Keratinocyte (primary cell): ENCODE data around the gene ARIH1. TPM values are rescaled to one million over a fixed set of nuclear protein-coding genes. Genes with fewer than 3 reads are reported as not detected.
"Not testable (repeated sequence)": the region's sequence is repeated elsewhere in the genome, so short reads cannot be mapped to it uniquely, and the experiment has no call there.

ENCODE experiments used
- DNase-seq: peaks from one replicate; pipeline ENCODE4 v3.0.0-alpha.2; 2011; ENCODE audit warnings: low read depth, missing footprints, low spot score
- FAIRE-seq: peaks from 2 replicates; lab custom pipeline; 2011; peaks lifted over from hg19 to GRCh38; lab: Jason Lieb, UNC
- H2AFZ ChIP-seq: 2 replicates; pipeline ENCODE4 v1.6.0; 2012; ENCODE audit warnings: low read length, control low read depth, inconsistent platforms; ENCODE audit not compliant: control insufficient read depth
- H3K27ac ChIP-seq: 2 replicates; pipeline ENCODE4 v1.5.1; 2011; ENCODE audit warnings: low read length; ENCODE audit not compliant: control insufficient read depth, insufficient read depth
- H3K27me3 ChIP-seq: 3 replicates; pipeline ENCODE4 v1.6.0; 2011; ENCODE audit warnings: low read length; ENCODE audit not compliant: control insufficient read depth, insufficient read depth; ENCODE audit errors: extremely low read depth
- H3K36me3 ChIP-seq, 2 experiments: 2 replicates in 1 of 2; 3 replicates in 1 of 2; pipeline ENCODE4 v1.5.1; 2011; ENCODE audit warnings: low read length in 2 of 2, mild to moderate bottlenecking in 1 of 2; ENCODE audit not compliant: control insufficient read depth in 2 of 2, insufficient read depth in 2 of 2; ENCODE audit errors: extremely low read depth in 1 of 2
- H3K4me1 ChIP-seq: 3 replicates; pipeline ENCODE4 v1.5.1; 2011; ENCODE audit warnings: low read length; ENCODE audit not compliant: control insufficient read depth, insufficient read depth; ENCODE audit errors: extremely low read depth
- H3K4me2 ChIP-seq: 3 replicates; pipeline ENCODE4 v1.6.0; 2011; ENCODE audit warnings: low read depth, low read length; ENCODE audit not compliant: control insufficient read depth, insufficient read depth; ENCODE audit errors: extremely low read depth
- H3K4me3 ChIP-seq, 3 experiments: fragments of 200-600 bp in 1 of 3; sonication (generic) in 1 of 3; 2 replicates in 2 of 3; 3 replicates in 1 of 3; pipeline ENCODE4 v1.5.1; 2011 to 2016; ENCODE audit warnings: low read length in 3 of 3, mild to moderate bottlenecking in 3 of 3, control low read depth in 2 of 3, inconsistent platforms in 1 of 3, low read depth in 1 of 3, mixed read lengths in 1 of 3, mixed run types in 1 of 3, moderate library complexity in 1 of 3; ENCODE audit not compliant: control insufficient read depth in 2 of 3, insufficient read depth in 2 of 3; ENCODE audit errors: extremely low read depth in 1 of 3
- H3K79me2 ChIP-seq: 2 replicates; pipeline ENCODE4 v1.6.0; 2012; ENCODE audit warnings: low read length; ENCODE audit not compliant: control insufficient read depth, insufficient read depth
- H3K9ac ChIP-seq: 3 replicates; pipeline ENCODE4 v1.6.0; 2011; ENCODE audit warnings: low read length; ENCODE audit not compliant: control insufficient read depth, insufficient read depth; ENCODE audit errors: extremely low read depth
- H3K9me1 ChIP-seq: 3 replicates; pipeline ENCODE4 v1.6.0; 2011; ENCODE audit warnings: low read length; ENCODE audit not compliant: control insufficient read depth, insufficient read depth; ENCODE audit errors: extremely low read depth
- H3K9me3 ChIP-seq: 2 replicates; pipeline ENCODE4 v1.5.1; 2012; ENCODE audit warnings: low read depth, low read length; ENCODE audit not compliant: control insufficient read depth
- H4K20me1 ChIP-seq: 3 replicates; pipeline ENCODE4 v1.6.0; 2011; ENCODE audit warnings: low read length; ENCODE audit not compliant: control insufficient read depth, insufficient read depth; ENCODE audit errors: extremely low read depth
- CTCF ChIP-seq, 3 experiments: IDR thresholded peaks in 1 of 3; conservative IDR thresholded peaks in 1 of 3; optimal IDR thresholded peaks in 1 of 3; 2 replicates in 2 of 3; 3 replicates in 1 of 3; pipeline versions ENCODE3 to v1.5.1; 2011; ENCODE audit warnings: low read length in 3 of 3, mild to moderate bottlenecking in 3 of 3, moderate library complexity in 2 of 3, control low read depth in 1 of 3, inconsistent platforms in 1 of 3; ENCODE audit not compliant: insufficient read depth in 2 of 3; ENCODE audit errors: extremely low read depth in 1 of 3
- EZH2 ChIP-seq: IDR thresholded peaks from one replicate; pipeline ENCODE4 v1.6.1; 2012; ENCODE audit warnings: inconsistent platforms, mild to moderate bottlenecking, low read length, moderate library complexity
- dilution Hi-C: fragments of 300-500 bp; cut with MboI; formaldehyde crosslinking; loops from one replicate; pipeline ENCODE4 v1.7.0; 2020; ENCODE audit warnings: low sequenced_read_pairs; ENCODE audit not compliant: extremely low pct_ligation_motif_present
- polyA plus RNA-seq, 5 experiments: library from polyadenylated mRNA; depleted of rRNA in 3 of 5; stranded (reverse) in 3 of 5; stranded (forward) in 1 of 5; unstranded in 1 of 5; fragments of >200 nt; gene quantifications; 1 replicate in 1 of 5; 2 replicates in 3 of 5; 3 replicates in 1 of 5; pipeline versions ENCODE4 v1.2.1 to v1.2.3, GENCODE V29; 2011 to 2012; ENCODE audit warnings: missing spikeins in 2 of 5, low read depth in 1 of 5, low replicate concordance in 1 of 5

ARIH1 gene
- polyA plus RNA-seq, 1 donor (not counting 4 experiments of a cell fraction or from before 2014, with no cell fraction given), result 70.6 TPM

GRCh38 chr15:72475674-72476073 is 1.5 kb downstream of the ARIH1 start:
- Histone ChIP-seq H3K79me2 (peaks cover 64% of the 10 kb centered on the region), H3K9me1 (no peaks in the 10 kb centered on the region), H3K27me3 (no peaks in the 10 kb centered on the region), H3K36me3 (peaks cover 6 to 10% of the 10 kb centered on the region in 2 experiments), H3K4me3 (peak overlapping the region; percentile 75 to 96 (median 90)), H3K9me3 (no peaks in the 10 kb centered on the region), H4K20me1 (peaks cover 9% of the 10 kb centered on the region), H3K4me1 (peaks cover 14% of the 10 kb centered on the region), H3K4me2 (peak overlapping the region; percentile 77), H2AFZ (no peak overlapping the region), H3K9ac (peak overlapping the region; percentile 100), H3K27ac (peak overlapping the region; percentile 99)
- TF ChIP-seq EZH2 (no peak), CTCF (optimal IDR thresholded peaks at IDR 0.05 in 1 of 3, IDR thresholded peaks at IDR 0.05 in 1 of 3, conservative IDR thresholded peaks at IDR 0.05 in 1 of 3; ENCODE audit: extremely low read depth in 1 of 3, insufficient read depth in 2 of 3, low read length in 3 of 3) (no peak)
- FAIRE-seq (no peak), DNase-seq (no peak)
- dilution Hi-C loops, result no loop called here

GRCh38 chr15:72476330-72476729 is 2.2 kb downstream of the ARIH1 start:
- H2AFZ ChIP-seq, H3K9me3 ChIP-seq, FAIRE-seq, H3K27me3 ChIP-seq, H3K9me1 ChIP-seq, H3K27ac ChIP-seq, dilution Hi-C loops, DNase-seq: not testable (repeated sequence)
- H3K4me1 ChIP-seq, result peaks cover 14% of the 10 kb centered on the region
- H3K36me3 ChIP-seq, result peaks cover 6 to 10% of the 10 kb centered on the region in 2 experiments
- H3K79me2 ChIP-seq, result peaks cover 70% of the 10 kb centered on the region
- peaks cover 13% of the 10 kb centered on the region for H4K20me1 ChIP-seq
- peak overlapping the region; percentile 77 for H3K4me2 ChIP-seq
- peak overlapping the region; percentile 100 for H3K9ac ChIP-seq
- H3K4me3 ChIP-seq, result peak overlapping the region; percentile 75 to 96 (median 90)
